AG10803 (cell line): Measurements from ENCODE around the gene SPATS2L.

Source experiments
- DNase-seq: peaks from one replicate; pipeline ENCODE4 v3.0.0; 2010; ENCODE audit warnings: low read depth
- H3K4me3 ChIP-seq: 2 replicates; pipeline ENCODE4 v1.5.1; 2011; ENCODE audit warnings: mild to moderate bottlenecking, low read length, control low read depth
- CTCF ChIP-seq: conservative IDR thresholded peaks from 2 replicates; pipeline ENCODE4 v1.5.1; 2011; ENCODE audit warnings: mild to moderate bottlenecking, low read length, control low read depth, inconsistent platforms

SPATS2L gene

GRCh38 chr2:200296118-200296517, 10.4 kb upstream of the SPATS2L start:
- H3K4me3 ChIP-seq: no peak overlapping the region
- no peak for DNase-seq
- no peak for TF ChIP-seq CTCF

- no peak for DNase-seq
- H3K4me3 ChIP-seq: no peak overlapping the region
- TF ChIP-seq CTCF: no peak
Observed at GRCh38 chr2:200297100-200297499, 9.4 kb upstream of the SPATS2L start.

GRCh38 chr2:200297989-200298388, 8.5 kb upstream of the SPATS2L start:
- no peak for DNase-seq
- no peak for TF ChIP-seq CTCF
- no peak overlapping the region for H3K4me3 ChIP-seq

- DNase-seq: no peak
- H3K4me3 ChIP-seq: no peak overlapping the region
- no peak for TF ChIP-seq CTCF
Observed at GRCh38 chr2:200298816-200299215, 7.7 kb upstream of the SPATS2L start.

- no peak overlapping the region for H3K4me3 ChIP-seq
- DNase-seq: no peak
- TF ChIP-seq CTCF: no peak
Observed at GRCh38 chr2:200300065-200300464, 6.4 kb upstream of the SPATS2L start.

- TF ChIP-seq CTCF: no peak
- no peak overlapping the region for H3K4me3 ChIP-seq
- DNase-seq: peak; percentile 49
Observed at GRCh38 chr2:200300638-200301314, 5.7 kb upstream of the SPATS2L start.
